GM12878 (cell line): ENCODE measurements around the gene PTX4. TPM values are rescaled to one million over a fixed set of nuclear protein-coding genes. Genes with fewer than 3 reads are reported as not detected.

Source experiments
- ATAC-seq: fragments of 200-7000 bp; cut with Tn5 transposase; 3 replicates; pipeline ENCODE4 v1.9.1; 2020; ENCODE audit warnings: mild to moderate bottlenecking, moderate library complexity
- BruUV-seq: library from RNA; stranded (reverse); fragments of 400-500 nt; replicated peaks from 2 replicates; lab custom pipeline; 2021; lab: Mats Ljungman, UMichigan
- CTCF ChIA-PET: fragments of 300-600 bp; sonication (Branson Sonifier 250); formaldehyde crosslinking; extraction: SDS; loops from one replicate; lab custom pipeline; 2021; ENCODE audit warnings: inconsistent platforms; lab: Yijun Ruan, JAX
- POLR2A ChIA-PET: fragments of 350-600 bp; formaldehyde crosslinking; extraction: SDS; loops from one replicate; lab custom pipeline; 2021; ENCODE audit warnings: inconsistent platforms; lab: Charles Lee
- RAD21 ChIA-PET: fragments of 300-600 bp; sonication (Branson Sonifier 250); formaldehyde crosslinking; loops from one replicate; lab custom pipeline; 2023; ENCODE audit warnings: antibody characterized with exemption; ENCODE audit not compliant: unreplicated experiment; lab: Charles Lee
- SMC1A ChIA-PET: fragments of 300-600 bp; sonication (Branson Sonifier 250); formaldehyde crosslinking; loops from one replicate; lab custom pipeline; 2023; ENCODE audit not compliant: unreplicated experiment, uncharacterized antibody; lab: Charles Lee
- DNase-seq: peaks from one replicate; pipeline ENCODE4 v3.0.0-alpha.2; 2011; ENCODE audit warnings: low read depth, low spot score
- FAIRE-seq: peaks from 3 replicates; lab custom pipeline; 2011; peaks lifted over from hg19 to GRCh38; lab: Jason Lieb, UNC
- H2AFZ ChIP-seq: 2 replicates; pipeline ENCODE4 v1.6.0; 2011; ENCODE audit warnings: low read depth, low read length, control low read depth; ENCODE audit not compliant: control insufficient read depth
- H3K27ac ChIP-seq: 2 replicates; pipeline ENCODE4 v1.5.1; 2011; ENCODE audit warnings: control low read depth; ENCODE audit not compliant: control insufficient read depth, insufficient read depth
- H3K27me3 ChIP-seq, 2 experiments: replicated peaks in 1 of 2; 2 replicates each; pipeline versions ENCODE4 v1.6.0 to v1.6.1; 2011; ENCODE audit warnings: low read length in 1 of 2; ENCODE audit not compliant: control insufficient read depth in 2 of 2, insufficient read depth in 2 of 2
- H3K36me3 ChIP-seq, 2 experiments: 2 replicates each; pipeline ENCODE4 v1.5.1; 2011; ENCODE audit warnings: low read length in 1 of 2; ENCODE audit not compliant: control insufficient read depth in 2 of 2, insufficient read depth in 2 of 2
- H3K4me1 ChIP-seq: 2 replicates; pipeline ENCODE4 v1.6.1; 2011; ENCODE audit warnings: mild to moderate bottlenecking, low read length, moderate library complexity, mixed read lengths; ENCODE audit not compliant: control insufficient read depth, insufficient read depth
- H3K4me2 ChIP-seq: 2 replicates; pipeline ENCODE4 v1.6.0; 2011; ENCODE audit warnings: control low read depth; ENCODE audit not compliant: control insufficient read depth, insufficient read depth
- H3K4me3 ChIP-seq: fragments of 200-600 bp; sonication (generic); 2 replicates; pipeline ENCODE4 v1.5.1; 2016
- H3K79me2 ChIP-seq: 2 replicates; pipeline ENCODE4 v1.6.0; 2011; ENCODE audit warnings: low read length; ENCODE audit not compliant: control insufficient read depth, insufficient read depth
- H3K9ac ChIP-seq: 2 replicates; pipeline ENCODE4 v1.8.0; 2011; ENCODE audit warnings: low read length, control low read depth, mixed read lengths; ENCODE audit not compliant: control insufficient read depth, insufficient read depth
- H3K9me3 ChIP-seq: replicated peaks from 3 replicates; pipeline ENCODE4 v1.5.1; 2011; ENCODE audit warnings: mild to moderate bottlenecking, low read length; ENCODE audit not compliant: control insufficient read depth, insufficient read depth
- H4K20me1 ChIP-seq: 2 replicates; pipeline ENCODE4 v1.6.0; 2011; ENCODE audit not compliant: control insufficient read depth, insufficient read depth
- BRCA1 ChIP-seq: IDR thresholded peaks from 2 replicates; pipeline ENCODE4 v1.6.1; 2011; ENCODE audit warnings: low read depth, low read length, improper control_type of control experiment
- CHD2 ChIP-seq: IDR thresholded peaks from 2 replicates; pipeline ENCODE4 v1.6.1; 2011; ENCODE audit warnings: low read depth, low read length, improper control_type of control experiment, borderline replicate concordance
- DPF2 ChIP-seq: fragments of 450-650 bp; IDR thresholded peaks from 2 replicates; pipeline ENCODE4 v1.6.1; 2017; ENCODE audit warnings: mild to moderate bottlenecking
- HDAC6 ChIP-seq: fragments of 200-600 bp; sonication (generic); IDR thresholded peaks from one replicate; pipeline ENCODE4 v1.8.0; 2017; ENCODE audit warnings: antibody characterized with exemption; ENCODE audit not compliant: unreplicated experiment
- IKZF2 ChIP-seq, 2 experiments: fragments of 450-650 bp; IDR thresholded peaks; 2 replicates each; pipeline ENCODE4 v1.6.1; 2017; ENCODE audit warnings: mild to moderate bottlenecking in 2 of 2, moderate library complexity in 2 of 2
- JUNB ChIP-seq: IDR thresholded peaks from 2 replicates; pipeline ENCODE4 v1.6.1; 2016; ENCODE audit warnings: antibody characterized with exemption, mild to moderate bottlenecking
- MTA2 ChIP-seq: fragments of 450-650 bp; IDR thresholded peaks from 2 replicates; pipeline ENCODE4 v1.6.1; 2016; ENCODE audit warnings: low read depth, mild to moderate bottlenecking, moderate library complexity
- NFYA ChIP-seq: IDR thresholded peaks from 2 replicates; pipeline ENCODE4 v1.6.1; 2011; ENCODE audit warnings: low read depth, mild to moderate bottlenecking, low read length, improper control_type of control experiment, borderline replicate concordance
- PAX5 ChIP-seq: IDR thresholded peaks from 2 replicates; pipeline ENCODE4 v1.6.1; 2011; ENCODE audit warnings: low read depth, low read length, borderline replicate concordance
- POLR2A ChIP-seq: IDR thresholded peaks from 2 replicates; pipeline ENCODE4 v1.6.1; 2011; ENCODE audit warnings: low read depth, mild to moderate bottlenecking, low read length
- RAD51 ChIP-seq: fragments of 450-650 bp; IDR thresholded peaks from 2 replicates; pipeline ENCODE4 v1.6.1; 2016; ENCODE audit warnings: moderate library complexity, mild to moderate bottlenecking, inconsistent platforms
- RUNX3 ChIP-seq: IDR thresholded peaks from 2 replicates; pipeline ENCODE4 v1.6.1; 2012; ENCODE audit warnings: low read length, inconsistent platforms
- SP1 ChIP-seq: IDR thresholded peaks from one replicate; pipeline ENCODE4 v1.6.1; 2011; ENCODE audit warnings: low read depth, low read length
- SREBF2 ChIP-seq: IDR thresholded peaks from 2 replicates; pipeline ENCODE4 v1.6.1; 2012; ENCODE audit warnings: mild to moderate bottlenecking, low read length
- TAF1 ChIP-seq: IDR thresholded peaks from 2 replicates; pipeline ENCODE4 v1.6.1; 2011; ENCODE audit warnings: mild to moderate bottlenecking, low read depth, low read length, borderline replicate concordance
- ZNF217 ChIP-seq: fragments of 450-650 bp; IDR thresholded peaks from 2 replicates; pipeline ENCODE4 v1.6.1; 2017; ENCODE audit warnings: antibody characterized with exemption, mild to moderate bottlenecking
- ZNF384 ChIP-seq: IDR thresholded peaks from 2 replicates; pipeline ENCODE4 v1.6.1; 2012; ENCODE audit warnings: low read depth, mild to moderate bottlenecking, low read length, improper control_type of control experiment, borderline replicate concordance
- ZZZ3 ChIP-seq: IDR thresholded peaks from 2 replicates; pipeline ENCODE4 v1.6.1; 2011; ENCODE audit warnings: low read depth; ENCODE audit not compliant: control insufficient read depth, insufficient read length
- whole genome bisulfite sequencing: methylation state at CpG from one replicate; pipeline ENCODE4 v1.1.6; 2016; ENCODE audit warnings: low lambda C conversion rate; ENCODE audit not compliant: insufficient replicate concordance, insufficient coverage; ENCODE audit errors: missing lambda C conversion rate; 5-methylcytosine and 5-hydroxymethylcytosine counted together
- in situ Hi-C: fragments of 300-500 bp; cut with MboI; formaldehyde crosslinking; loops from 9 replicates; pipeline ENCODE4 v1.14.3; 2018; ENCODE audit warnings: mixed read lengths
- intact Hi-C: fragments of 100-400 bp; cut with micrococcal nuclease; formaldehyde crosslinking; loops from one replicate; pipeline ENCODE4 v1.14.2; 2022; ENCODE audit not compliant: unreplicated experiment
- polyA plus RNA-seq, 11 experiments: library from polyadenylated mRNA; depleted of rRNA in 4 of 11; unstranded in 6 of 11; stranded (reverse) in 5 of 11; fragments of >200 nt; fragmentation: Nextera tagmentation in 4 of 11; fragmentation: Illumina TruSeq in 1 of 11; extraction: Ambion mirVana in 4 of 11; extraction: Trizol in 1 of 11; gene quantifications; 1 replicate in 1 of 11; 2 replicates in 10 of 11; pipeline versions ENCODE4 v1.2.1 to v1.2.3, GENCODE V29; 2011 to 2016; ENCODE audit warnings: inconsistent platforms in 2 of 11, missing spikeins in 2 of 11, low read depth in 1 of 11
- total RNA-seq, 4 experiments: library from RNA; depleted of rRNA in 3 of 4; stranded (reverse); fragments of >200 nt in 3 of 4; fragmentation: Illumina TruSeq in 1 of 4; extraction: Trizol in 1 of 4; gene quantifications; 2 replicates each; pipeline versions ENCODE4 v1.2.1 to v1.2.3, GENCODE V29; 2013 to 2021
- TF ChIP-seq, protein P1 (sequence below): fragments of 150-350 bp; IDR thresholded peaks from 2 replicates; pipeline ENCODE4 v1.6.1; 2014; ENCODE audit warnings: mild to moderate bottlenecking, low read depth, low read length

The PTX4 gene
- total and polyA plus RNA-seq, 10 of the 15 experiments (the other 5 are each of a cell fraction or from before 2014, with no cell fraction given) = not detected

DNA sequence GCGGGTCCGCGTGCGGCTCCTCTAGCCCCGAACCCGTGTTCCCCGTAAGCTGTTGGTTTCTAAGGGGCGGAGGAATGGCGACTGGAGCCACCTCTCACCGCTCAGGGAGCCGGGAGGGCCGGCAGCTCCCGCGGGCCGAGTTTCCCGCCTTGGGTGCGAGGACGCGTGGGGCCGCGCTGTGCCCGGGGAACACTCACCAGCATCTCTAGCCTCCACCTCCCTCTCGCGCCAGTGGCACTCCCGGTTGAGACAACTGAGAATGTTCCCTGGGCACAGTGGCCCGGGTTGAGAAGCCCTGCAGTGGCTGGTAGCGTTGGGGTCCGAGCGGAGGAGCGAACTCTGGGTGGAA lies 5.0 kb upstream of the PTX4 start:
- intact Hi-C loops (no loop called here), in situ Hi-C loops (no loop called here)
- no peak for DNase-seq
- Histone ChIP-seq H3K4me3 (peak overlapping the region; percentile 95), H3K9ac (peak overlapping the region; percentile 92), H3K36me3 (peaks cover 3 to 7% of the 10 kb centered on the region in 2 experiments; a peak in 3 of 4 replicates), H3K4me2 (peak overlapping the region; percentile 94), H3K4me1 (peaks cover 6% of the 10 kb centered on the region), H3K79me2 (peaks cover 17% of the 10 kb centered on the region), H3K27ac (peak overlapping the region; percentile 94), H4K20me1 (no peaks in the 10 kb centered on the region), H3K9me3 (no peaks in the 10 kb centered on the region), H3K27me3 (no peaks in the 10 kb centered on the region), H2AFZ (peak overlapping the region; percentile 96)
- FAIRE-seq = no peak
- BruUV-seq = TSS peak; percentile 84
- POLR2A ChIA-PET = interaction anchor here (1.2 kb wide), 1 partner anchor 73 kb away, joined by 4 read pairs; the partner anchor contains the start of gene UQCC4
- ATAC-seq = peak; percentile 42
- SMC1A ChIA-PET = interaction anchor here (1.2 kb wide), 1 partner anchor 9 kb away, joined by 3 read pairs; no protein-coding TSS in a partner anchor
- no peak for TF ChIP-seq ZNF217
- no peak for TF ChIP-seq CHD2
- TF ChIP-seq BRCA1 = no peak
- TF ChIP-seq PAX5 = no peak
- TF ChIP-seq DPF2 = no peak
- TF ChIP-seq HDAC6 = no peak
- TF ChIP-seq POLR2A = no peak; the same call in 1 of the 2 replicates
- no peak for TF ChIP-seq ZNF384
- TF ChIP-seq TAF1 = no peak
- TF ChIP-seq RAD51 = no peak
- no peak for TF ChIP-seq IKZF2 (IDR thresholded peaks at IDR 0.05)
- TF ChIP-seq RUNX3 = no peak
- TF ChIP-seq, protein P1, sequence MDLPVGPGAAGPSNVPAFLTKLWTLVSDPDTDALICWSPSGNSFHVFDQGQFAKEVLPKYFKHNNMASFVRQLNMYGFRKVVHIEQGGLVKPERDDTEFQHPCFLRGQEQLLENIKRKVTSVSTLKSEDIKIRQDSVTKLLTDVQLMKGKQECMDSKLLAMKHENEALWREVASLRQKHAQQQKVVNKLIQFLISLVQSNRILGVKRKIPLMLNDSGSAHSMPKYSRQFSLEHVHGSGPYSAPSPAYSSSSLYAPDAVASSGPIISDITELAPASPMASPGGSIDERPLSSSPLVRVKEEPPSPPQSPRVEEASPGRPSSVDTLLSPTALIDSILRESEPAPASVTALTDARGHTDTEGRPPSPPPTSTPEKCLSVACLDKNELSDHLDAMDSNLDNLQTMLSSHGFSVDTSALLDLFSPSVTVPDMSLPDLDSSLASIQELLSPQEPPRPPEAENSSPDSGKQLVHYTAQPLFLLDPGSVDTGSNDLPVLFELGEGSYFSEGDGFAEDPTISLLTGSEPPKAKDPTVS = no peak
- no peak for TF ChIP-seq SP1
- no peak for TF ChIP-seq ZZZ3
- no peak for TF ChIP-seq JUNB
- no peak for TF ChIP-seq NFYA
- TF ChIP-seq MTA2 = no peak
- TF ChIP-seq SREBF2 = no peak
- WGBS = under 1% methylated on average over 30 of the region's 30 CpGs
- RAD21 ChIA-PET = no interaction called here
- CTCF ChIA-PET = interaction anchor here (1.8 kb wide), 1 partner anchor 65 kb away, joined by 6 read pairs; no protein-coding TSS in a partner anchor
